ENCODE data around the gene WNT1. TPM values are rescaled to one million over a fixed set of nuclear protein-coding genes. Genes with fewer than 3 reads are reported as not detected.

Gene WNT1
- total RNA-seq, 2 experiments from 2014 or later: 0.17 to 0.29 TPM

DNA sequence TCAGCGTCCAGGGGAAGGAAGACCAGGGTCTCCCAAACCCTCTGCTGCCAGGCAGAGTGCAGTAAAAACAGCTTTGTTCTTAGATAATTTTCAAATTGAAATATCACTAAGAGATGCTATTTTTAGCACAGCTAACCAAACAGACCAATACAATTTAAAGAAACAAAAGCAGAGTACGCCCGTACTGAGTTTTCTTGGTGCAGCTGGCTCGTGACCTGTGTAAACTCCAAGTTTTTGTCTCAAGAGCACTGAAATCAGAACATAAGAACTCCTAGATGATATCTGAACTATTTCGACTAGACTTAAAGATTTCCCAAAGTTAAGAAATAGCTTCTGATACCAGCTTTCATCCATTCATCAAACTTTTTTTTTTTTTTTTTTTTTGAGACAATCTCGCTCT, 31.2 kb upstream of the WNT1 start:
- H3K36me3 Mint-ChIP-seq (ENCODE audit: low read depth): peaks cover 11% of the 10 kb centered on the region
- peaks cover 7% of the 10 kb centered on the region for H3K4me1 Mint-ChIP-seq
- DNase-seq: no peak
- ChIA-PET POLR2A (no interaction called here), CTCF (interaction anchor here (1.1 to 1.5 kb wide), 2 partner anchors 41 to 81 kb away, joined by 3 to 4 read pairs; partner anchors contain the start of gene RND1)
- H3K27me3 Mint-ChIP-seq: no peaks in the 10 kb centered on the region
- no peaks in the 10 kb centered on the region for H3K9me3 Mint-ChIP-seq
- H3K4me3 Mint-ChIP-seq: no peak overlapping the region
- H3K27ac Mint-ChIP-seq: no peak overlapping the region

DNA sequence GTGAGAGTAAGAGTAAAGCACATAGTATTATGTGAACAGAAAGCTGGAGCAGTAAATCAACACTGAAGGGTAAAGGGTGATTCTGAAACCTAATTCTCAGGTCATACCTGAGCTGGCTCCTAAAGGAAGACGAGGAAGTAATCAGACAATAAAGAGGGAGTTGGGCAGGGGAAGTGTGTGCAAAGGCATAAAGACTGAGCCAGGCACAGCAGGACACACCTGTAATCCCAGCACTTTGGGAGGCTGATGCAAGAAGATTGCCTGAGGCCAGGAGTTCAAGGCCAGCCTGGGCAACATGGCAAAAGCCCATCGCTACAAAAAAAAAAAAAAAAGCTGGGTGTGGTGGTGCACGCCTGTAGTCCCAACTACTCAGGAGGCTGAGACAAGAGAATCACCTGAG, 30.4 kb upstream of the WNT1 start:
- ChIA-PET CTCF (interaction anchor here (0.7 to 1.5 kb wide), 3 partner anchors 40 to 82 kb away, joined by 3 to 4 read pairs (median 4); partner anchors contain the start of gene RND1), POLR2A (no interaction called here)
- H3K27ac Mint-ChIP-seq: no peak overlapping the region
- H3K4me1 Mint-ChIP-seq: peaks cover 7% of the 10 kb centered on the region
- peaks cover 11% of the 10 kb centered on the region for H3K36me3 Mint-ChIP-seq (ENCODE audit: low read depth)
- H3K4me3 Mint-ChIP-seq: no peak overlapping the region
- DNase-seq: no peak
- no peaks in the 10 kb centered on the region for H3K27me3 Mint-ChIP-seq
- no peaks in the 10 kb centered on the region for H3K9me3 Mint-ChIP-seq

DNA sequence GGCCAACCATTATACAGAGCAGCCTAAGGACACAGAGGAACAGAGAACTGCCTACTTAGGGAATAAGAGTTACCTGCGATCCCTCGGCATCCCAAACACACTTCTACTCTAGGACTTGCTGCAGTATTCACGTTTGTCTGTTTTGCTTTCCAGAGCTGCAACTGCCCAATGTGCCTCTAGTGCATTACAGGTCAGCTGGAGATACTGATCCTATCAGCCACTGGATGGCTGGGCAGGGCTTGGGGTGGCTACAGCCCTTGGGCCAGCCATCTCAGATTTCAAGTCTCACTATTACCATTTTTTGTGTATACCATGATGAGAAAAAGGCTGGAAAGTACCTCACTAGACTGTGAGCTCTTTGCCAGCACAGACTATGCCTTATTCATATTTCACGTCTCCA, 25.4 kb upstream of the WNT1 start:
- no peak for DNase-seq
- H3K27ac Mint-ChIP-seq: no peak overlapping the region
- ChIA-PET CTCF (interaction anchor here (0.7 to 2.5 kb wide), 11 partner anchors 9 to 100 kb away, joined by 3 to 10 read pairs (median 5); partner anchors contain the start of genes DDX23 and WNT1), POLR2A (no interaction called here)
- H3K4me3 Mint-ChIP-seq: no peak overlapping the region
- peaks cover 36% of the 10 kb centered on the region for H3K36me3 Mint-ChIP-seq (ENCODE audit: low read depth)
- no peaks in the 10 kb centered on the region for H3K9me3 Mint-ChIP-seq
- no peaks in the 10 kb centered on the region for H3K27me3 Mint-ChIP-seq
- peaks cover 29% of the 10 kb centered on the region for H3K4me1 Mint-ChIP-seq

DNA sequence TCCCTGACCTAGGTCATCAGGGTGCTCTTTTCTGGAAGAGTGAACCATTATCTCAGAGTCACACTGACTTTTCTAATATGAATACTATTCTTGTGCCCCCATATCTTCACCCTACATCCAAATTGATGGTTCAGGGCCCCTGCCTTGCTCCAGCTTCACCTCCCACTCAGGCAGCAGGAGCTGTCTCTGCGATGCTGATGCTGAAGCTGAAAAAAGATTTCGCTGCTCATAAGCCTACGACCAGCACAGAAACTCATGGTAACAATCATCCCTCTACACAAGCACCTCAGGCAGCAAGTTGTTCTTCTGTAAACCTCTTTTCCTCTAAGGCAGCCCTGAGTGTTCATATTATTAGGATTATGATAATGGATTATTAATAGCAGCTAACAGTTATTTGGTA, 24.1 kb upstream of the WNT1 start:
- DNase-seq: no peak
- Mint-ChIP-seq H3K27ac (no peak overlapping the region), H3K36me3 (ENCODE audit: low read depth) (peaks cover 31% of the 10 kb centered on the region), H3K4me1 (peaks cover 29% of the 10 kb centered on the region), H3K9me3 (no peaks in the 10 kb centered on the region), H3K27me3 (peaks cover 3% of the 10 kb centered on the region), H3K4me3 (no peak overlapping the region)
- ChIA-PET CTCF (interaction anchor here (1.4 kb wide), 1 partner anchor 23 kb away, joined by 3 read pairs; no protein-coding TSS in a partner anchor), POLR2A (no interaction called here)

DNA sequence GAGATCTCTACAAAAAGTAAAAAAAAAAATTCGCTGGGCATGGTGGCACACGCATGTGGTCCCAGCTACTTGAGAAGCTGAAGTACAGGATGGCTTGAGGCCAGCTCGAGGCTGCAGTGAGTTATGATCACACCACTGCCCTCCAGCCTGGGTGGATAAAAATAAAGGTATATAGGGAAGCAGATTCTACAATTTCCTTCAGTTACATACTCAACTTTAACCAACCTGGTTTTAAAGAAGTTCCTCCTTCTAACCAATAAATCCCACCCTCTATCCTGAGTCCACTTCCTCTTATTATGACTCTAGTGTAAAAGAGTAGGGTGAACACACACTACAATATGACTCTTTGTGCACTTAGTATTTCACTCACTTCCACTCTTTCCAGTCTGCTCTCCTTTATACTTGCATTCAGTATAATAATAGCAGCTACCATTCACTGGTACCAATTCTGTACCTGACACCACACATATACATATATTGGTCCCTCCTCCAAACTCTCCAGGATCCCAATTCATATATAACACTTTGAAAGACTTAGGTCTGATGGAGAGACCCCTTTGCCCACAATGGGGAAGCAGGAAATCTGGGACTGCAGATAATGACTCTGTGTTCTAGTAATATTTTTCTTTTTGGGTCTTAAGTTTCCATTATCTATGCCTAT, 23.2 kb upstream of the WNT1 start:
- ChIA-PET CTCF (interaction anchor here (0.6 to 4.8 kb wide), 5 partner anchors 24 to 280 kb away, joined by 3 to 34 read pairs (median 5); partner anchors contain the start of gene WNT1), POLR2A (no interaction called here)
- Mint-ChIP-seq H3K4me3 (no peak overlapping the region), H3K9me3 (no peaks in the 10 kb centered on the region), H3K27ac (no peak overlapping the region), H3K27me3 (peaks cover 9% of the 10 kb centered on the region), H3K36me3 (ENCODE audit: low read depth) (peaks cover 31% of the 10 kb centered on the region), H3K4me1 (peaks cover 29% of the 10 kb centered on the region)
- DNase-seq: no peak

DNA sequence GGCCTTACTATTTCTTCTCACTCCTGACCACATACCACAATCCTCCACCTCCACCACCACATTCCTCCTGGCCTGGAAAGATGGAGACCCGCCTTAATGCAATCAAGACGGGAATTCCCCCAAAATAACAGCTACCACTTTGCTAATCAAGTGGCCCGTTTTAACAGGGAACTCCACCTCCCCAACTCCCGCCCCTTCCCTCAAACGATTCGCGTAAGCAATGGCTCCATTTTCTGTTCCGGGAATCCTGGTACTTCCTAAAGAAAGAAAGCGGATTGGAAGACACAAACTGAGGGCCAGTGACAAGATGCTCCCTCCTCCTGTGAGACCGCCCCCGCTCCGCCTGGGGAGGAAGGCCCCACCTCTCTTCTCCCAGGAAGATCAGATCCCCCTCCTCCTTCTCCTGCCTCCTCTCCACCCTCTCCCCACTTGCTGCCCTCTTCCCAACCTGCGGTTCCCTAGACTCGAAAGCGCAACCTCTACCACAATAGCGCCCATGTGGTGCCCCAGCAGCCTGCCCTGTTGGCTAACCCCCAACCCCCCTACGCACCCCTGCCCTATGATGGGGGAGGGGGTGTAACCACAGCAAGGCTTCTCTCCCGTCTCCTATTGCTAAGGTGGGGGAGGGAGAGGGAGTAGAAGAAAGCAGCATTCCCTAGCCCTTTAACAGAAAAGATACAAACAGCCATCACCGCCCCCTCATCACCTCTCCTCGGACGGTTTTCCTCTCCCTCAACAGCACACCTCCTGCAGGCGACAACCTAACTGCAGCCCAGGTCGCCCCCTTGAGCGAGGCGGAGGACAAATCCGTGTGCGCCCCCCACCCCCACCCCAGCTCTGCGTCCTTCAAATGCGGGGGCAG, 21.6 kb upstream of the WNT1 start:
- H3K27ac Mint-ChIP-seq: peak overlapping the region; percentile 90
- peaks cover 29% of the 10 kb centered on the region for H3K4me1 Mint-ChIP-seq
- peaks cover 29% of the 10 kb centered on the region for H3K36me3 Mint-ChIP-seq (ENCODE audit: low read depth)
- POLR2A ChIA-PET: no interaction called here
- H3K9me3 Mint-ChIP-seq: no peaks in the 10 kb centered on the region
- DNase-seq: no peak
- CTCF ChIA-PET: interaction anchor here (0.6 to 4.8 kb wide), 10 partner anchors 12 to 214 kb away, joined by 3 to 34 read pairs (median 4); partner anchors contain the start of gene WNT1
- peaks cover 18% of the 10 kb centered on the region for H3K27me3 Mint-ChIP-seq
- H3K4me3 Mint-ChIP-seq: peak overlapping the region; percentile 98

DNA sequence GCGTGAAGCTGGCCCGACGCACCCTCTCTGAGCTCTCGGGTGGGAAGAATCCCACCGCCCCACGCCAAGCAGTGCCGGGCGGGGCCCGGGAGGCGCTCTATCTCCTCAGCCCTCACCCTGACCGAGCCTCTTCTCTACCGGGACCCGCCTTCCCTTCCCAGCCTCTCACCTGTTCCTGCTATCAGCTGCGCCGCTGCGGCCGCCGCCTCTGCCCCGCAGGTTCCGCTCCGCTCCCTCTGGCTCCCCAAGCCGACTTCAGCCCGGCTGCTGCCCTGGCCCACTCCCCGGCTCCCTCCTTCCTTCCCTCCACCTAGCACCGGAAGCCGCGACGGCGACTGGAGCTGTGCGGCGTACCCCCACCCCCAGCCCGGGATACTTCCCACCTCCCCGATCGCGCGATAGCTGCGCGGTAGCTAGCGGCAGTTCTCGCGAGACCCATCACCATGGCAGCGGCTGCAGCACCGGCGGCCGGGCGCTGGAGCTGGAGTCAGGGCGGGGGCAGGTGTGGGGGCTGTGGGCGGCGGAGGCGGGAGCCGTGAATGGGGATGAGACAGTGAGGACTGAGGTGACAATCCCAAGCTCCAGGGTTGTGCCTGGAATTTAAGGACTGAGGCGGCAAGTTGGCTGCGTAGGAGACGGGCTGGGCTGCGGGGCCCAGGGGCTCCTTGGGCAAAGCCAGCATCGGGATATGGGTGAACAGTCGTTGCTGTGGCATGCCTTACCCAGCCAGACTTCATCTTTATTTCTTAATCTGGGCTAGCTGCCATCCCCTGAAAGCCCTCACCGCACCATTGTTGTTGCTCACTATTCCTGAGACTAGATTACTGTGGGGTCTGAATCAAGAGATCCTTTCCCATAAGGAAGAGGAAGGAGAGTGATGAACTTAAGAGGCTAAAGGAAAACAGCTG, 20.7 kb upstream of the WNT1 start, which contains the start of gene ARF3:
Gene ARF3 (minus strand): TSS at position 347 of the 908 bp plus-strand sequence. CDS start 16,392 bp downstream, outside the sequence.
- POLR2A ChIA-PET: interaction anchor here (0.6 to 1.2 kb wide), 3 partner anchors 41 to 278 kb away, joined by 3 to 4 read pairs (median 3); partner anchors contain the start of gene DDX23

DNA sequence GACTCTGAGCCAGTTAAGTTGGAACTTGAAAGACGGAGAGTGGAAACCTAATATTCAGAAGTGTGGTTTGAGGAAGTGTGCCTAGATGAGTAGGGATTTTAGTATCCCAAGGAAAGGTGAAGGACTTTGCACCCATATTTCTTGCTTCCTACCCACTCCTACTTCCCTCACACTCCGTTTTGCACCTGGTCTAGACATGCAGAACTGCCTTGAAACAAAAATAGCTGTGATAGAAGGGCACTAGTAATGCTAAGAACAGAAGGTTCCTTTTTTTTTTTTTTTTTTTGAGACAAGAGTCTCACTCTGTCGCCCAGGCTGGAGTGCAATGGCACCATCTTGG, 20.1 kb upstream of the WNT1 start:
- no peak for DNase-seq
- Mint-ChIP-seq H3K27me3 (peaks cover 18% of the 10 kb centered on the region), H3K9me3 (no peaks in the 10 kb centered on the region), H3K4me3 (peak overlapping the region; percentile 98), H3K4me1 (peaks cover 29% of the 10 kb centered on the region), H3K36me3 (ENCODE audit: low read depth) (peaks cover 27% of the 10 kb centered on the region), H3K27ac (no peak overlapping the region)
- CTCF ChIA-PET: interaction anchor here (0.9 to 4.8 kb wide), 5 partner anchors 10 to 105 kb away, joined by 3 to 34 read pairs (median 3); partner anchors contain the start of gene WNT1
- POLR2A ChIA-PET: interaction anchor here (0.6 to 1.2 kb wide), 2 partner anchors 106 to 277 kb away, joined by 3 to 4 read pairs; partner anchors contain the start of gene DDX23

More for the DNA sequence above, 20.7 kb upstream of the WNT1 start, which contains the start of gene ARF3:
- Mint-ChIP-seq H3K9me3 (no peaks in the 10 kb centered on the region), H3K36me3 (ENCODE audit: low read depth) (peaks cover 29% of the 10 kb centered on the region), H3K4me1 (peaks cover 29% of the 10 kb centered on the region), H3K27me3 (peaks cover 18% of the 10 kb centered on the region), H3K27ac (peak within 1 kb of the TSS; percentile 90), H3K4me3 (peak within 1 kb of the TSS; percentile 98)
- CTCF ChIA-PET: interaction anchor here (0.6 to 4.8 kb wide), 11 partner anchors 11 to 215 kb away, joined by 3 to 34 read pairs (median 4); partner anchors contain the start of gene WNT1
- DNase-seq: peak; percentile 95

DNA sequence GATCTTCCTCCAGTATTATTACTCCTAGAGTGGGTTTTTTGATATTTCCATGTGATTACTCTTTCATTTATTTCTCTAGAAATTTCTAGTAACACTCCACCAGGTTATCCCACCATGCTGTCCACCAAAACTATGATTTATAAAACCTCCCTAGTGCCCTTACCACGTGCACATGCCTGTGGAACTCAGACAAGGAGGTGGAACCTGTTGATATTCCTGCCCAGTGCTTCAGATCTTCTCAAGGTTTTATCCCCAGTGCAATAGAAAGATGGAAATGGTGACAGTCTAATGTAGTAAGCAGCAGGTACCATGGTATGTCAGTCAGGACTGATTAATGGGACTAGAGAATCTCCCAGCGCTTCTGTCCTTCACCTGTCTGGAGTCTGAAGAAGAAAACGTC, 17.3 kb upstream of the WNT1 start:
- Mint-ChIP-seq H3K4me1 (peaks cover 19% of the 10 kb centered on the region), H3K9me3 (no peaks in the 10 kb centered on the region), H3K27ac (no peak overlapping the region), H3K4me3 (no peak overlapping the region), H3K36me3 (ENCODE audit: low read depth) (peaks cover 11% of the 10 kb centered on the region), H3K27me3 (peaks cover 31% of the 10 kb centered on the region)
- no peak for DNase-seq
- CTCF ChIA-PET: interaction anchor here (1.0 to 1.3 kb wide), 5 partner anchors 11 to 27 kb away, joined by 3 to 6 read pairs (median 3); partner anchors contain the start of gene WNT1
- POLR2A ChIA-PET: no interaction called here

DNA sequence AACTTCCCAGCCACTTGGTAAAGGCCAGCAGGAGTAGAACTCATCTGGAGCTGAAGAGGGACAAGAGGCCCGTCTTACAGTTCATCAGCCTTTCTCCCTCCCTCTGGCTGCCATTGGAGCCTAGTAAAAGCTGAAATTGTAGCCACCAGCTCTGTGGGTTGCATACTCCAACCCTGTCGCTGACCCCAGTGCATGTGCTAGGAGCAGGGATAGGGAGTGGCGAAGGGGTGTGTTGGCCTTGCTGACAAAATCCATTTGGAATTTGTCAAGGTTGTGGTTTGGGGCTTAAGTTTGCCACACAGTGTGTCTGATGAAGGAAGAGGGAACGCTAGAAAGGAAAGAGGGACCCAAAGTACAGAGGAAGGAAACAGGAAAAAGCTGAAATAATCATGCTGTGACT, 16.8 kb upstream of the WNT1 start:
- CTCF ChIA-PET: interaction anchor here (1.0 to 11.7 kb wide), 5 partner anchors 12 to 27 kb away, joined by 3 to 84 read pairs (median 4); partner anchors contain the start of gene WNT1
- H3K36me3 Mint-ChIP-seq (ENCODE audit: low read depth): peaks cover 7% of the 10 kb centered on the region
- H3K9me3 Mint-ChIP-seq: no peaks in the 10 kb centered on the region
- POLR2A ChIA-PET: no interaction called here
- DNase-seq: no peak
- H3K27me3 Mint-ChIP-seq: peaks cover 32% of the 10 kb centered on the region
- peaks cover 14% of the 10 kb centered on the region for H3K4me1 Mint-ChIP-seq
- H3K4me3 Mint-ChIP-seq: no peak overlapping the region
- no peak overlapping the region for H3K27ac Mint-ChIP-seq

DNA sequence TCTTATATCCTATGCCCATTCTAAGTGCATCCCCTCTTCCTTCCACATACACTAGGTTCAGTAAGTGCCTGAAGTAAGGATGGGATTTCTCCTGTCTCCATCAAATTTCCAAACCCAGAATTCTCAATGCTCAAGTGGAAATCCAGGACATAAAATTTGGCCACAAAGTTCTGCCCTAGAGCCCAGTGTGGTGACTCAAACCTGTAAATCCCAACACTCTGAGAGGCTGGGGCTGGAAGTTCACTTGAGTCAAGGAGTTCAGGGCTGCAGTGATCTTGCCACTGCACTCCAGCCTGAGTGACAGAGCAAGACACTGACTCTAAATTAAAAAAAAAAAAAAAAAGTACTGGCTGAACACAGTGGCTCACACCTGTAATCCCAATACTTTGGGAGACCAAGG, 16.3 kb upstream of the WNT1 start:
- Mint-ChIP-seq H3K4me1 (peaks cover 10% of the 10 kb centered on the region), H3K9me3 (no peaks in the 10 kb centered on the region), H3K36me3 (ENCODE audit: low read depth) (peaks cover 4% of the 10 kb centered on the region), H3K27ac (no peak overlapping the region), H3K27me3 (peaks cover 35% of the 10 kb centered on the region), H3K4me3 (no peak overlapping the region)
- ChIA-PET POLR2A (no interaction called here), CTCF (interaction anchor here (11.7 kb wide), 1 partner anchor 19 kb away, joined by 84 read pairs; the partner anchor contains the start of gene WNT1)
- DNase-seq: no peak

All from activated CD4-positive, alpha-beta T cell treated with anti-CD3 and anti-CD28 coated beads, Interleukin-2, amount 10 ng/mL, durations not matched to agents 7 days and 5 days (primary cell).